Measurements from ENCODE around the gene FKRP.

GRCh38 chr19:46728208-46728607 lies 17.6 kb upstream of the FKRP start:
- TF ChIP-seq RAD21 (IDR thresholded peaks at IDR 0.05; ENCODE audit: low read depth), result no peak
- TF ChIP-seq EGR1 (IDR thresholded peaks at IDR 0.05), result no peak
- no peak for TF ChIP-seq YY1 (IDR thresholded peaks at IDR 0.05; ENCODE audit: low read depth)
- TF ChIP-seq EP300 (IDR thresholded peaks at IDR 0.05; ENCODE audit: borderline replicate concordance), result no peak
- TF ChIP-seq TCF12 (IDR thresholded peaks at IDR 0.05; ENCODE audit: low read depth), result no peak
- TF ChIP-seq REST (IDR thresholded peaks at IDR 0.05; ENCODE audit: low read depth), result no peak
- no peak for TF ChIP-seq USF1 (IDR thresholded peaks at IDR 0.05)
- no peak for TF ChIP-seq CEBPB (IDR thresholded peaks at IDR 0.05)
- peak; percentile 28; the same call in 1 of the 2 replicates for TF ChIP-seq ZBTB7A (IDR thresholded peaks at IDR 0.05; ENCODE audit: low read depth)
- TF ChIP-seq TEAD4 (IDR thresholded peaks at IDR 0.05), result no peak
- TF ChIP-seq CREB1 (IDR thresholded peaks at IDR 0.05; ENCODE audit: low read depth), result no peak
- no peak for TF ChIP-seq NFIC (IDR thresholded peaks at IDR 0.05)
- TF ChIP-seq MAX (IDR thresholded peaks at IDR 0.05), result no peak
